ENCODE results near the gene ATRX.

The ATRX gene

DNA sequence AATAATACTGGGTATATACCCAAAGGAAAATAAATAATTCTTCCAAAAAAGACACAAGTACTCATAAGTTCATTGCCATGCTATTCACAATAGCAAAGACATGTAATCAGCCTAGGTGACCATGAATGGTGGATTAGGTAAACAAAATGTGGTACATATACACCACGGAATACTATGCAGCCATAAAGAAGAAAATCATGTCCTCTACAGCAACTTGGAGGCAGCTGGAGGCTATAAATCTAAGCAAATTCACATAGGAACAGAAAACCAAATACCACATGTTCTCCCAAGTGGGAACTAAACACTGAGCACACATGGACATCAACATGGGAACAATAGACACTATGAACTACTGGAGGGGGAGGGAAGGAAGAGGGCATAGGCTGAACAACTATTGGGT is 146.2 kb downstream of the ATRX start:
- Histone ChIP-seq H3K4me2 (ENCODE audit: low read length, poor library complexity, severe bottlenecking) (no peak overlapping the region), H3K4me1 (ENCODE audit: control insufficient read depth, insufficient read depth, low read depth, low read length) (no peaks in the 10 kb centered on the region), H4K91ac (ENCODE audit: low read length) (no peak overlapping the region), H3K9me3 (ENCODE audit: control insufficient read depth, low read length) (peaks cover 7% of the 10 kb centered on the region), H3K36me3 (ENCODE audit: control insufficient read depth in 1 of 2, insufficient read depth in 2 of 2, low read depth in 1 of 2, low read length in 2 of 2) (peaks cover 0 to 24% of the 10 kb centered on the region in 2 experiments), H2AFZ (ENCODE audit: low read depth, low read length) (no peak overlapping the region), H2BK120ac (ENCODE audit: low read depth, low read length) (no peak overlapping the region), H2BK12ac (ENCODE audit: low read length in 2 of 2) (no peak overlapping the region), H3K27ac (ENCODE audit: low read length, poor library complexity, severe bottlenecking) (no peak overlapping the region), H3K23ac (ENCODE audit: low read length in 2 of 2) (no peak overlapping the region), H3K4ac (ENCODE audit: low read depth in 1 of 2, low read length in 2 of 2) (no peak overlapping the region), H2BK15ac (ENCODE audit: low read depth, poor library complexity, severe bottlenecking) (no peak overlapping the region), H2AK5ac (ENCODE audit: low read length, severe bottlenecking) (no peak overlapping the region), H2BK5ac (ENCODE audit: low read depth, low read length, poor library complexity, severe bottlenecking) (no peak overlapping the region), H3K27me3 (ENCODE audit: control insufficient read depth in 1 of 2, insufficient read depth in 1 of 2, low read length in 2 of 2) (no peaks in the 10 kb centered on the region), H3K18ac (ENCODE audit: low read depth in 1 of 2, low read length in 2 of 2) (no peak overlapping the region), H4K8ac (ENCODE audit: low read length) (no peak overlapping the region), H3K9ac (ENCODE audit: low read length) (no peak overlapping the region), H3K79me1 (replicated peaks; ENCODE audit: low read length, poor library complexity, severe bottlenecking) (no peaks in the 10 kb centered on the region), H3K14ac (ENCODE audit: low read length in 2 of 2) (no peak overlapping the region), H3K4me3 (ENCODE audit: insufficient read depth in 1 of 2, low read depth in 1 of 2, low read length in 2 of 2) (no peak overlapping the region)
- no peak for DNase-seq
- 100% methylated on average over 1 of the region's 1 CpG for WGBS

DNA sequence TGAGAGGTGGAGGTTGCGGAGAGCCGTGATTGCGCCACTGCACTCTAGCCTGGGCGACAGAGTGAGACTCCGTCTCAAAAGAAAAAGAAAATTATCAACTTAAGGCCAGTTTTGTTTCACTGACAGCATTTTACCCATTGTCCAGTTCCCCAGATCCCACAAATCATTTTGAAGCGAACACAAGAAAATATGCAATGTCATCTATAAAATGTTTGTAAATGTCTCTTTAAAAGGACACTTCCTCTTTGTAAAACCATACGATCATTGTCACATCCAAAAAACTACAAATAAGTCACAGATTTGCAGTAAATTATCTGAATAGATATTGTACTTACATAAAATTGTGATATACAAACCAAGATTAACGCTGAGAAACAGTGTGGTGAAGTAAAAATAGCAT is 147.6 kb downstream of the ATRX start:
- Histone ChIP-seq H3K23ac (ENCODE audit: low read length in 2 of 2) (no peak overlapping the region), H3K9me3 (ENCODE audit: control insufficient read depth, low read length) (peaks cover 4% of the 10 kb centered on the region), H3K4me1 (ENCODE audit: control insufficient read depth, insufficient read depth, low read depth, low read length) (no peaks in the 10 kb centered on the region), H3K27ac (ENCODE audit: low read length, poor library complexity, severe bottlenecking) (no peak overlapping the region), H3K36me3 (ENCODE audit: control insufficient read depth in 1 of 2, insufficient read depth in 2 of 2, low read depth in 1 of 2, low read length in 2 of 2) (peaks cover 0 to 36% of the 10 kb centered on the region in 2 experiments), H3K4ac (ENCODE audit: low read depth in 1 of 2, low read length in 2 of 2) (no peak overlapping the region), H2BK5ac (ENCODE audit: low read depth, low read length, poor library complexity, severe bottlenecking) (no peak overlapping the region), H3K4me3 (ENCODE audit: insufficient read depth in 1 of 2, low read depth in 1 of 2, low read length in 2 of 2) (no peak overlapping the region), H2AFZ (ENCODE audit: low read depth, low read length) (no peak overlapping the region), H3K79me1 (replicated peaks; ENCODE audit: low read length, poor library complexity, severe bottlenecking) (no peaks in the 10 kb centered on the region), H4K8ac (ENCODE audit: low read length) (no peak overlapping the region), H3K9ac (ENCODE audit: low read length) (no peak overlapping the region), H3K14ac (ENCODE audit: low read length in 2 of 2) (no peak overlapping the region), H2BK120ac (ENCODE audit: low read depth, low read length) (no peak overlapping the region), H2BK12ac (ENCODE audit: low read length in 2 of 2) (no peak overlapping the region), H3K18ac (ENCODE audit: low read depth in 1 of 2, low read length in 2 of 2) (no peak overlapping the region), H2BK15ac (ENCODE audit: low read depth, poor library complexity, severe bottlenecking) (no peak overlapping the region), H2AK5ac (ENCODE audit: low read length, severe bottlenecking) (no peak overlapping the region), H4K91ac (ENCODE audit: low read length) (no peak overlapping the region), H3K4me2 (ENCODE audit: low read length, poor library complexity, severe bottlenecking) (no peak overlapping the region), H3K27me3 (ENCODE audit: control insufficient read depth in 1 of 2, insufficient read depth in 1 of 2, low read length in 2 of 2) (no peaks in the 10 kb centered on the region)
- 100% methylated on average over 4 of the region's 8 CpGs for WGBS
- DNase-seq: no peak

DNA sequence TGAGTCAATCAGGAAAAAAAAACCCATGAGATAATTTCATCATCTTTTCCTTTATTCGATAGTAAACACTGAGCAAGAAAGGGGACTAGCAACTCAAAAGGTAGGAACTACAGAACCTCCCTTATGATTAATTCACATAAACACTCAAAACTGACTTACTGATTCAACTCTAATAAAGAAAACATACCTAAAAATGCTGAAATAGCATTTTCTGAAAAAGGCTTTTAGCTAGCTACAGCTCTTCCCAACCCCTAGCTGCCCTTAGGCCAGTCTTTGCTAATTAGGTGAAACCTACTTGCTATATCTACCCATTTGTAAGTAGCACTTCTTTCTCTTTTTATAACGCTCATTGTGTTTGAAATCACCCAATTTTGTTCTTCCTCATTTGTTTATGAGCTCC is 150.6 kb downstream of the ATRX start:
- H2BK5ac ChIP-seq (ENCODE audit: low read depth, low read length, poor library complexity, severe bottlenecking): no peak overlapping the region
- no peak overlapping the region for H3K18ac ChIP-seq (ENCODE audit: low read depth in 1 of 2, low read length in 2 of 2)
- H4K91ac ChIP-seq (ENCODE audit: low read length): no peak overlapping the region
- no peaks in the 10 kb centered on the region for H3K4me1 ChIP-seq (ENCODE audit: control insufficient read depth, insufficient read depth, low read depth, low read length)
- no peak overlapping the region for H3K9ac ChIP-seq (ENCODE audit: low read length)
- 86% methylated on average over 2 of the region's 2 CpGs for WGBS
- peaks cover 0 to 54% of the 10 kb centered on the region in 2 experiments for H3K36me3 ChIP-seq (ENCODE audit: control insufficient read depth in 1 of 2, insufficient read depth in 2 of 2, low read depth in 1 of 2, low read length in 2 of 2)
- H2BK12ac ChIP-seq (ENCODE audit: low read length in 2 of 2): no peak overlapping the region
- no peak overlapping the region for H2BK15ac ChIP-seq (ENCODE audit: low read depth, poor library complexity, severe bottlenecking)
- no peak overlapping the region for H2AK5ac ChIP-seq (ENCODE audit: low read length, severe bottlenecking)
- peaks cover 4% of the 10 kb centered on the region for H3K9me3 ChIP-seq (ENCODE audit: control insufficient read depth, low read length)
- no peaks in the 10 kb centered on the region for H3K79me1 ChIP-seq (replicated peaks; ENCODE audit: low read length, poor library complexity, severe bottlenecking)
- H3K27me3 ChIP-seq (ENCODE audit: control insufficient read depth in 1 of 2, insufficient read depth in 1 of 2, low read length in 2 of 2): no peaks in the 10 kb centered on the region
- no peak overlapping the region for H3K4me2 ChIP-seq (ENCODE audit: low read length, poor library complexity, severe bottlenecking)
- H2BK120ac ChIP-seq (ENCODE audit: low read depth, low read length): no peak overlapping the region
- H3K4ac ChIP-seq (ENCODE audit: low read depth in 1 of 2, low read length in 2 of 2): no peak overlapping the region
- H3K27ac ChIP-seq (ENCODE audit: low read length, poor library complexity, severe bottlenecking): no peak overlapping the region
- no peak overlapping the region for H3K23ac ChIP-seq (ENCODE audit: low read length in 2 of 2)
- no peak overlapping the region for H4K8ac ChIP-seq (ENCODE audit: low read length)
- H2AFZ ChIP-seq (ENCODE audit: low read depth, low read length): no peak overlapping the region
- no peak overlapping the region for H3K14ac ChIP-seq (ENCODE audit: low read length in 2 of 2)
- no peak overlapping the region for H3K4me3 ChIP-seq (ENCODE audit: insufficient read depth in 1 of 2, low read depth in 1 of 2, low read length in 2 of 2)
- no peak for DNase-seq

DNA sequence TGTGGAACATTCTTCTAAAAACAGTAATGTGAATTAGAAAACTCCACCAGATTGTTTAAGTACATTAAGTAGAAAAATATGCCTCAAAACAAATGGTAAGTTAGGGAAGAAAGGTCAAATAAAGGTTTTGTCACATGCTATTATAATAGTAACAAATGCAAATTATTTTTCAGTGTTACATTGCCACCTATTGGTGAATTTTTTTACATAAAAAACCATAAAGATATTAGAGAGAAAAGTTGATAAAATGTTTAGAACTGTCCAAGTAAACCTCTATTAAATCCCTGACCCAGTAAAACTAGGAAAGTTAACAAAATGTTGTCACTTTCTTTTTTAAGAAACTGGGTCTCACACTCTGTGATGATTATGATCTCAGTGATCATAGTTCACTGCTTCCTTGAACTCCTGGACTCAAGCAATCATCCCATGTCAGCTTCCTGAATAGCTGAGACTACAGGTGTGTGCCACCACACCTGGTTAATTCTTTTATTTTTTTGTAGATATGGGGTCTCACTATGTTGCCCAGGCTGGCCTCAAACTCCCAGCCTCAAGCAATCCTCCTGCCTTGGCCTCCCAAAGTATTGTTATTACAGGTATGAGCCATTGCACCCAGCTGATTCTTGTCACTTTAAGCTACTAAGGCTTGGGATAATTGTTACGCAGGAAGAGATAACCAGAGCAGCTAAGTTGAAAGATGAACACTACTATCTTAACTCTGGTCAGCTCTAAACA is 157.6 kb downstream of the ATRX start:
- no peaks in the 10 kb centered on the region for H3K79me1 ChIP-seq (replicated peaks; ENCODE audit: low read length, poor library complexity, severe bottlenecking)
- no peak overlapping the region for H3K9ac ChIP-seq (ENCODE audit: low read length)
- H3K27me3 ChIP-seq (ENCODE audit: control insufficient read depth in 1 of 2, insufficient read depth in 1 of 2, low read length in 2 of 2): no peaks in the 10 kb centered on the region
- no peak overlapping the region for H2AFZ ChIP-seq (ENCODE audit: low read depth, low read length)
- H3K14ac ChIP-seq (ENCODE audit: low read length in 2 of 2): no peak overlapping the region
- no peak overlapping the region for H3K27ac ChIP-seq (ENCODE audit: low read length, poor library complexity, severe bottlenecking)
- no peak overlapping the region for H2BK120ac ChIP-seq (ENCODE audit: low read depth, low read length)
- DNase-seq: no peak
- H2BK12ac ChIP-seq (ENCODE audit: low read length in 2 of 2): no peak overlapping the region
- no peak overlapping the region for H2BK5ac ChIP-seq (ENCODE audit: low read depth, low read length, poor library complexity, severe bottlenecking)
- no peak overlapping the region for H3K4me2 ChIP-seq (ENCODE audit: low read length, poor library complexity, severe bottlenecking)
- no peak overlapping the region for H4K8ac ChIP-seq (ENCODE audit: low read length)
- no peak overlapping the region for H3K18ac ChIP-seq (ENCODE audit: low read depth in 1 of 2, low read length in 2 of 2)
- WGBS: 100% methylated on average over 1 of the region's 1 CpG
- no peak overlapping the region for H3K23ac ChIP-seq (ENCODE audit: low read length in 2 of 2)
- H3K9me3 ChIP-seq (ENCODE audit: control insufficient read depth, low read length): no peaks in the 10 kb centered on the region
- no peak overlapping the region for H3K4ac ChIP-seq (ENCODE audit: low read depth in 1 of 2, low read length in 2 of 2)
- no peak overlapping the region for H3K4me3 ChIP-seq (ENCODE audit: insufficient read depth in 1 of 2, low read depth in 1 of 2, low read length in 2 of 2)
- no peak overlapping the region for H4K91ac ChIP-seq (ENCODE audit: low read length)
- no peak overlapping the region for H2BK15ac ChIP-seq (ENCODE audit: low read depth, poor library complexity, severe bottlenecking)
- H3K36me3 ChIP-seq (ENCODE audit: control insufficient read depth in 1 of 2, insufficient read depth in 2 of 2, low read depth in 1 of 2, low read length in 2 of 2): peaks cover 0 to 24% of the 10 kb centered on the region in 2 experiments
- H2AK5ac ChIP-seq (ENCODE audit: low read length, severe bottlenecking): no peak overlapping the region
- no peaks in the 10 kb centered on the region for H3K4me1 ChIP-seq (ENCODE audit: control insufficient read depth, insufficient read depth, low read depth, low read length)
